ENCODE measurements around the gene OLFML3.
A peak's percentile ranks its signal among the peaks of the same experiment; 100 is the strongest.
"Not testable (repeated sequence)": the region's sequence is repeated elsewhere in the genome, so short reads cannot be mapped to it uniquely, and the experiment has no call there.

OLFML3 gene

GRCh38 chr1:113978863-113979702 lies at the start of gene OLFML3:
Gene OLFML3, plus strand, starts transcription at chr1:113979474. Its CDS starts 43 bp downstream, at chr1:113979517.
- DNase-seq = peak; percentile 25

GRCh38 chr1:113929750-113930498 lies 49.4 kb upstream of the OLFML3 start:
- DNase-seq = peak; percentile 28

- peak; percentile 40 for DNase-seq
Measured at GRCh38 chr1:113930499-113931161, 48.6 kb upstream of the OLFML3 start.

GRCh38 chr1:113931451-113931851 lies 47.8 kb upstream of the OLFML3 start:
- DNase-seq = no peak

- no peak for DNase-seq
Measured at GRCh38 chr1:113934006-113934405, 45.3 kb upstream of the OLFML3 start.

GRCh38 chr1:113934511-113935055 lies 44.7 kb upstream of the OLFML3 start:
- no peak for DNase-seq

GRCh38 chr1:113935176-113935575 lies 44.1 kb upstream of the OLFML3 start:
- no peak for DNase-seq

- no peak for DNase-seq
Measured at GRCh38 chr1:113935970-113936369, 43.3 kb upstream of the OLFML3 start.

- no peak for DNase-seq
Measured at GRCh38 chr1:113937146-113937545, 42.1 kb upstream of the OLFML3 start.

- DNase-seq = no peak
Measured at GRCh38 chr1:113938192-113938591, 41.1 kb upstream of the OLFML3 start.

- DNase-seq = no peak
Measured at GRCh38 chr1:113940365-113941244, 38.7 kb upstream of the OLFML3 start.

- DNase-seq = no peak
Measured at GRCh38 chr1:113941245-113941559, 38.1 kb upstream of the OLFML3 start.

GRCh38 chr1:113942527-113942926 lies 36.7 kb upstream of the OLFML3 start:
- no peak for DNase-seq

- DNase-seq = no peak
Measured at GRCh38 chr1:113943028-113943811, 36.1 kb upstream of the OLFML3 start.

GRCh38 chr1:113945329-113945728 lies 33.9 kb upstream of the OLFML3 start:
- no peak for DNase-seq

GRCh38 chr1:113946112-113946511 lies 33.2 kb upstream of the OLFML3 start:
- DNase-seq = no peak

- DNase-seq = no peak
Measured at GRCh38 chr1:113946678-113947387, 32.4 kb upstream of the OLFML3 start.

- no peak for DNase-seq
Measured at GRCh38 chr1:113947388-113948107, 31.7 kb upstream of the OLFML3 start.

- DNase-seq = not testable (repeated sequence)
Measured at GRCh38 chr1:113948151-113948550, 31.1 kb upstream of the OLFML3 start.

GRCh38 chr1:113949007-113949406 lies 30.3 kb upstream of the OLFML3 start:
- no peak for DNase-seq

Measured in activated T-cell treated with anti-CD3 and anti-CD28 coated beads for 4 hours (primary cell).